K562 (cell line): ENCODE measurements around the gene PALLD.

Experiments used
- FOS ChIP-seq: IDR thresholded peaks from 3 replicates; pipeline ENCODE4 v1.6.1; 2011; ENCODE audit not compliant: insufficient read length; ENCODE audit errors: extremely low read depth
- FOXA1 ChIP-seq: fragments of 450-650 bp; IDR thresholded peaks from 2 replicates; pipeline ENCODE4 v1.6.1; 2016; ENCODE audit warnings: mild to moderate bottlenecking, borderline replicate concordance
- GATA2 ChIP-seq: sonication (generic); formaldehyde crosslinking; IDR thresholded peaks from 2 replicates; pipeline ENCODE4 v1.4.0; 2020; ENCODE audit warnings: mild to moderate bottlenecking, missing genetic modification reagents
- NR2C2 ChIP-seq, 2 experiments: fragments of 200-800 bp in 1 of 2; sonication (Bioruptor generic) in 1 of 2; sonication (generic) in 1 of 2; formaldehyde crosslinking in 1 of 2; IDR thresholded peaks; 2 replicates each; pipeline versions ENCODE4 v1.6.1 to v1.8.0; 2016 to 2022; ENCODE audit warnings: mild to moderate bottlenecking in 1 of 2, missing compliant biosample characterization in 1 of 2, missing genetic modification characterization in 1 of 2, missing genetic modification reagents in 1 of 2
- SETDB1 ChIP-seq: IDR thresholded peaks from one replicate; pipeline ENCODE4 v1.6.1; 2012; ENCODE audit warnings: low read length, control low read depth, inconsistent platforms
- STAT5A ChIP-seq: IDR thresholded peaks from 2 replicates; pipeline ENCODE4 v1.6.1; 2012; ENCODE audit warnings: low read length, inconsistent platforms, borderline replicate concordance
- TAF1 ChIP-seq: IDR thresholded peaks from 2 replicates; pipeline ENCODE4 v1.6.1; 2011; ENCODE audit warnings: mild to moderate bottlenecking, low read length, moderate library complexity; ENCODE audit not compliant: insufficient read depth, control insufficient read depth, severe bottlenecking; ENCODE audit errors: extremely low read depth
- ZNF121 ChIP-seq: sonication (generic); formaldehyde crosslinking; conservative IDR thresholded peaks from 2 replicates; pipeline ENCODE4 v1.8.0; 2022; ENCODE audit warnings: missing genetic modification reagents
- TF ChIP-seq, protein P1 (sequence below): sonication (generic); formaldehyde crosslinking; IDR thresholded peaks from 2 replicates; pipeline ENCODE4 v1.8.0; 2022; ENCODE audit warnings: mild to moderate bottlenecking, missing genetic modification reagents, borderline replicate concordance
- TF ChIP-seq, protein P2 (sequence below), 2 experiments: fragments of 450-650 bp in 1 of 2; IDR thresholded peaks; 2 replicates each; pipeline ENCODE4 v1.6.1; 2011 to 2017; ENCODE audit warnings: low read depth in 2 of 2, antibody characterized with exemption in 1 of 2, borderline replicate concordance in 1 of 2, low read length in 1 of 2, mild to moderate bottlenecking in 1 of 2, mixed read lengths in 1 of 2; ENCODE audit not compliant: control insufficient read depth in 1 of 2

DNA sequence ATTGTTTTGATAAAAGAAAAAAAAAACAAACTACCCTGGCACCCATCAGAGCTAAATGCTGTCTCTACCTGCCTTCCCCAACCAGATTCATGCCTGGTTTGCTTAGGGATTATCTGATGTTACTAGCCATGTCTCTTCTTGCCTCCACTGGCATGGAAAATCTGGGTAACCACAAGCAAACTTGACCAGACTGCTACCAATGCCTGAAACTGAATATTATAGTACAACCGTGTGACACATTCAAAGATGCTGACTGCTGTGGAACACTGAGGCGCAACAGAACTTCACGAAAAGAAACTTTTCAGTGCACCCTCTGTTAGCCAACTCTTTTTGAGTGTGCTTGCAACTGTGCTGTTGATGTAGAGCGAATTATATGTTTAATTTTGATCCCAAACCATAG, 285.1 kb downstream of the PALLD start:
- TF ChIP-seq FOXA1 = no peak
- TF ChIP-seq TAF1 = no peak
- no peak for TF ChIP-seq FOS
- no peak for TF ChIP-seq NR2C2 (CRISPR knock-in tag; IDR thresholded peaks at IDR 0.05)
- no peak for TF ChIP-seq NR2C2 (tag; IDR thresholded peaks at IDR 0.05)
- TF ChIP-seq SETDB1 = no peak
- TF ChIP-seq GATA2 (CRISPR knock-in tag) = no peak
- TF ChIP-seq, protein P1, sequence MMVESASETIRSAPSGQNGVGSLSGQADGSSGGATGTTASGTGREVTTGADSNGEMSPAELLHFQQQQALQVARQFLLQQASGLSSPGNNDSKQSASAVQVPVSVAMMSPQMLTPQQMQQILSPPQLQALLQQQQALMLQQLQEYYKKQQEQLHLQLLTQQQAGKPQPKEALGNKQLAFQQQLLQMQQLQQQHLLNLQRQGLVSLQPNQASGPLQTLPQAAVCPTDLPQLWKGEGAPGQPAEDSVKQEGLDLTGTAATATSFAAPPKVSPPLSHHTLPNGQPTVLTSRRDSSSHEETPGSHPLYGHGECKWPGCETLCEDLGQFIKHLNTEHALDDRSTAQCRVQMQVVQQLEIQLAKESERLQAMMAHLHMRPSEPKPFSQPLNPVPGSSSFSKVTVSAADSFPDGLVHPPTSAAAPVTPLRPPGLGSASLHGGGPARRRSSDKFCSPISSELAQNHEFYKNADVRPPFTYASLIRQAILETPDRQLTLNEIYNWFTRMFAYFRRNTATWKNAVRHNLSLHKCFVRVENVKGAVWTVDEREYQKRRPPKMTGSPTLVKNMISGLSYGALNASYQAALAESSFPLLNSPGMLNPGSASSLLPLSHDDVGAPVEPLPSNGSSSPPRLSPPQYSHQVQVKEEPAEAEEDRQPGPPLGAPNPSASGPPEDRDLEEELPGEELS = no peak
- TF ChIP-seq, protein P2, sequence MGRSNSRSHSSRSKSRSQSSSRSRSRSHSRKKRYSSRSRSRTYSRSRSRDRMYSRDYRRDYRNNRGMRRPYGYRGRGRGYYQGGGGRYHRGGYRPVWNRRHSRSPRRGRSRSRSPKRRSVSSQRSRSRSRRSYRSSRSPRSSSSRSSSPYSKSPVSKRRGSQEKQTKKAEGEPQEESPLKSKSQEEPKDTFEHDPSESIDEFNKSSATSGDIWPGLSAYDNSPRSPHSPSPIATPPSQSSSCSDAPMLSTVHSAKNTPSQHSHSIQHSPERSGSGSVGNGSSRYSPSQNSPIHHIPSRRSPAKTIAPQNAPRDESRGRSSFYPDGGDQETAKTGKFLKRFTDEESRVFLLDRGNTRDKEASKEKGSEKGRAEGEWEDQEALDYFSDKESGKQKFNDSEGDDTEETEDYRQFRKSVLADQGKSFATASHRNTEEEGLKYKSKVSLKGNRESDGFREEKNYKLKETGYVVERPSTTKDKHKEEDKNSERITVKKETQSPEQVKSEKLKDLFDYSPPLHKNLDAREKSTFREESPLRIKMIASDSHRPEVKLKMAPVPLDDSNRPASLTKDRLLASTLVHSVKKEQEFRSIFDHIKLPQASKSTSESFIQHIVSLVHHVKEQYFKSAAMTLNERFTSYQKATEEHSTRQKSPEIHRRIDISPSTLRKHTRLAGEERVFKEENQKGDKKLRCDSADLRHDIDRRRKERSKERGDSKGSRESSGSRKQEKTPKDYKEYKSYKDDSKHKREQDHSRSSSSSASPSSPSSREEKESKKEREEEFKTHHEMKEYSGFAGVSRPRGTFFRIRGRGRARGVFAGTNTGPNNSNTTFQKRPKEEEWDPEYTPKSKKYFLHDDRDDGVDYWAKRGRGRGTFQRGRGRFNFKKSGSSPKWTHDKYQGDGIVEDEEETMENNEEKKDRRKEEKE (IDR thresholded peaks at IDR 0.05; ENCODE audit: borderline replicate concordance in 1 of 2, control insufficient read depth in 1 of 2, low read depth in 2 of 2, low read length in 1 of 2) = no peak
- no peak for TF ChIP-seq STAT5A
- no peak for TF ChIP-seq ZNF121 (CRISPR knock-in tag)
